Measurements from ENCODE around the gene LRP6. TPM values are rescaled to one million over a fixed set of nuclear protein-coding genes. Genes with fewer than 3 reads are reported as not detected.

LRP6 gene
- total and polyA plus RNA-seq, 2 of the 8 experiments (the other 6 are each of a cell fraction or from before 2014, with no cell fraction given): 53.6 to 73.2 TPM

DNA sequence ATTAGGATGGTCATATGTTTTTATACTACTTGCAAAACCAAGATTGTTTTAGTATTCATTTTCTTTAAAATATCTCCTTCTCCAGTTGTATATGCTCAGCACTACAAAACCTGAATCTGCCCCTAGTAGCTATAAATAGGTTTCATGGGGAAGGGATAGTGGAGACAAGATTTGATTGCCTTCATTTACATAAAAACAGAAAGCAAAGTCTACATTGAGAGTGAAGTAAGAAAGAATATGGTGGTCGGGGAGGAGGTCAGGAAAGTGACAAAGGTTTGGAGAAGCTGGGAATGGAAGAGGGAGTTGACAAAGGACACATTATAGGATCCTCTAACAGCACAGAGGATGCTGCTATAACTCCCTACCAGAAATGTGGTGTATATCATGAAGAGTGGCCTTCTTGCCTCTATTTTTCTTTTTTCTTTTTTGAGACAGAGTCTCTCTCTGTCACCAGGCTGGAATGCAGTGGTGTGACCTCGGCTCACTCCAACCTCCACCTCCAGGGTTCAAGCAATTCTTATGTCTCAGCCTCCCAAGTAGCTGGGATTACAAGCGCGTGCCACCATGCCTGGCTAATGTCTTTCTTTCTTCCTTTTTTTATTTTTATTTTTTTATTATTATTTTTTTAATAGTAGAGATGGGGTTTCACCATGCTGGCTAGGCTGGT, 6.6 kb upstream of the LRP6 start:
- Histone ChIP-seq H3K36me3 (ENCODE audit: control insufficient read depth in 2 of 4, insufficient read depth in 4 of 4, low read length in 3 of 4) (no peaks in the 10 kb centered on the region), H3K27me3 (replicated peaks in 1 of 4; ENCODE audit: control insufficient read depth in 3 of 4, extremely low read depth in 1 of 4, insufficient read depth in 3 of 4, low read length in 3 of 4) (no peaks in the 10 kb centered on the region), H2BK5ac (ENCODE audit: low read depth, low read length) (peak overlapping the region; percentile 78; the same call in 1 of the 2 replicates), H2BK20ac (ENCODE audit: low read length) (peak overlapping the region; percentile 90; the same call in 1 of the 2 replicates), H3K27ac (ENCODE audit: low read depth, low read length) (0 out of 2 replicates have a peak overlapping the region, but pooled peaks have one; percentile 53), H2BK120ac (replicated peaks; ENCODE audit: low read depth, low read length) (peak overlapping the region; percentile 65), H3K14ac (ENCODE audit: insufficient read length) (no peak overlapping the region), H2BK12ac (ENCODE audit: low read depth, low read length) (peak overlapping the region; percentile 98), H3K4me2 (ENCODE audit: insufficient read depth in 1 of 2, low read depth in 2 of 2, low read length in 2 of 2) (0 out of 4 replicates have a peak overlapping the region, but pooled peaks of 1 of the 2 experiments have one; percentile 13), H4K20me1 (replicated peaks in 1 of 2; ENCODE audit: control insufficient read depth in 1 of 2, insufficient read depth in 2 of 2, low read length in 2 of 2) (no peaks in the 10 kb centered on the region), H3K79me1 (ENCODE audit: low read depth, low read length) (no peaks in the 10 kb centered on the region), H4K5ac (ENCODE audit: insufficient read length, low read depth, low read length) (no peak overlapping the region), H2BK15ac (ENCODE audit: low read length) (peak overlapping the region; percentile 92; the same call in 1 of the 2 replicates), H4K8ac (ENCODE audit: extremely low read depth, insufficient read depth, low read length) (no peak overlapping the region), H3K4ac (replicated peaks; ENCODE audit: insufficient read length, low read depth, low read length) (peak overlapping the region; percentile 7), H3K23ac (ENCODE audit: insufficient read length) (no peak overlapping the region), H3K56ac (replicated peaks; ENCODE audit: insufficient read length, low read depth, low read length) (no peak overlapping the region), H2AK5ac (ENCODE audit: low read depth, low read length) (no peak overlapping the region), H4K91ac (replicated peaks; ENCODE audit: insufficient read length, low read length) (no peak overlapping the region), H3K4me3 (ENCODE audit: extremely low read depth in 1 of 4, insufficient read depth in 2 of 4, low read depth in 3 of 4, low read length in 4 of 4) (no peak overlapping the region), H3K23me2 (ENCODE audit: low read depth, low read length) (no peaks in the 10 kb centered on the region), H2AFZ (ENCODE audit: low read length) (peak overlapping the region; percentile 54; the same call in 1 of the 2 replicates), H3K9me3 (ENCODE audit: insufficient read depth in 2 of 2, low read depth in 1 of 2, low read length in 1 of 2) (no peaks in the 10 kb centered on the region), H3K18ac (ENCODE audit: extremely low read depth, low read length) (peak overlapping the region; percentile 34), H3K4me1 (replicated peaks in 1 of 4; ENCODE audit: control insufficient read depth in 3 of 4, insufficient read depth in 4 of 4, low read length in 3 of 4) (peaks cover 0 to 3% (median 0%) of the 10 kb centered on the region in 4 experiments; a peak in 4 of 7 replicates), H3K9ac (replicated peaks in 1 of 4; ENCODE audit: extremely low read depth in 1 of 4, low read depth in 3 of 4, low read length in 3 of 4) (no peak overlapping the region), H3K79me2 (ENCODE audit: control insufficient read depth in 1 of 2, insufficient read depth in 2 of 2, low read length in 2 of 2) (no peaks in the 10 kb centered on the region)
- ChIA-PET CTCF (ENCODE audit: partially characterized antibody) (no interaction called here), POLR2A (ENCODE audit: partially characterized antibody) (no interaction called here)
- FAIRE-seq (no peak), DNase-seq (ENCODE audit: low read depth in 1 of 2, low spot score in 2 of 2) (no peak)
- WGBS, 2 experiments (ENCODE audit: extremely low coverage in 1 of 2, insufficient coverage in 1 of 2, insufficient read length in 1 of 2, insufficient replicate concordance in 2 of 2, low coverage in 1 of 2, low lambda C conversion rate in 2 of 2, missing lambda C conversion rate in 1 of 2): 86% methylated on average over 4 of the region's 4 CpGs; no CpG with 5 or more reads in 1 of the 2 experiments
- TF ChIP-seq KDM1A (IDR thresholded peaks at IDR 0.05; ENCODE audit: borderline replicate concordance, low read length): no peak
- no peak for TF ChIP-seq SAP30 (IDR thresholded peaks at IDR 0.05; ENCODE audit: insufficient read depth, insufficient replicate concordance, low read length)
- no peak for TF ChIP-seq ZNF274 (IDR thresholded peaks at IDR 0.05; ENCODE audit: borderline replicate concordance, extremely low read depth, low read length)
- no peak for TF ChIP-seq EGR1 (IDR thresholded peaks at IDR 0.05; ENCODE audit: borderline replicate concordance, low read depth, low read length)
- TF ChIP-seq CTBP2 (IDR thresholded peaks at IDR 0.05; ENCODE audit: borderline replicate concordance, insufficient read depth, insufficient read length, low read length): no peak
- TF ChIP-seq TAF7 (optimal IDR thresholded peaks at IDR 0.05; ENCODE audit: borderline replicate concordance, low read depth, low read length): no peak
- TF ChIP-seq SIX5 (IDR thresholded peaks at IDR 0.05; ENCODE audit: low read depth, low read length): no peak
- TF ChIP-seq RFX5 (IDR thresholded peaks at IDR 0.05; ENCODE audit: borderline replicate concordance, low read depth, low read length): no peak
- no peak for TF ChIP-seq SIN3A (conservative IDR thresholded peaks at IDR 0.05 in 1 of 2, IDR thresholded peaks at IDR 0.05 in 1 of 2; ENCODE audit: low read depth in 1 of 2, low read length in 2 of 2)
- TF ChIP-seq CREB1 (IDR thresholded peaks at IDR 0.05): no peak
- TF ChIP-seq EZH2 (IDR thresholded peaks at IDR 0.05; ENCODE audit: low read depth, low read length, severe bottlenecking): no peak

All from H1 (cell line).